Activated CD4-positive, alpha-beta memory T cell treated with anti-CD3 and anti-CD28 coated beads for 36 hours (primary cell): ENCODE measurements around the gene RCAN3. TPM values are rescaled to one million over a fixed set of nuclear protein-coding genes. Genes with fewer than 3 reads are reported as not detected.

Source experiments
- CTCF ChIA-PET: fragments of 350-600 bp; sonication (Branson Sonifier 250); formaldehyde crosslinking; loops from one replicate; lab custom pipeline; 2021; ENCODE audit warnings: antibody characterized with exemption, inconsistent platforms; lab: Charles Lee
- POLR2A ChIA-PET: fragments of 350-600 bp; sonication (Branson Sonifier 250); formaldehyde crosslinking; loops from one replicate; lab custom pipeline; 2021; ENCODE audit warnings: antibody characterized with exemption; lab: Charles Lee
- DNase-seq: peaks from one replicate; pipeline ENCODE4 v3.0.0-alpha.2; 2020
- H3K27ac Mint-ChIP-seq: one replicate; pipeline ENCODE4 v1.8.0; 2021; ENCODE audit warnings: mixed read lengths
- H3K27me3 Mint-ChIP-seq: one replicate; pipeline ENCODE4 v1.8.0; 2021; ENCODE audit warnings: mixed read lengths
- H3K36me3 Mint-ChIP-seq: one replicate; pipeline ENCODE4 v1.8.0; 2021; ENCODE audit warnings: mixed read lengths
- H3K4me1 Mint-ChIP-seq: one replicate; pipeline ENCODE4 v1.8.0; 2021; ENCODE audit warnings: low read depth, mixed read lengths
- H3K4me3 Mint-ChIP-seq: one replicate; pipeline ENCODE4 v1.8.0; 2021; ENCODE audit warnings: mild to moderate bottlenecking, mixed read lengths
- H3K9me3 Mint-ChIP-seq: one replicate; pipeline ENCODE4 v1.8.0; 2021; ENCODE audit warnings: mixed read lengths
- intact Hi-C: fragments of 100-400 bp; cut with micrococcal nuclease; formaldehyde crosslinking; loops from one replicate; pipeline ENCODE4 v1.15.1; 2023
- total RNA-seq, 2 experiments: library from RNA; stranded (reverse); gene quantifications; one replicate each; pipeline ENCODE4 v1.2.3, GENCODE V29; 2021

The RCAN3 gene
- total RNA-seq, 2 experiments from 2014 or later = 71.3 to 78.8 TPM

DNA sequence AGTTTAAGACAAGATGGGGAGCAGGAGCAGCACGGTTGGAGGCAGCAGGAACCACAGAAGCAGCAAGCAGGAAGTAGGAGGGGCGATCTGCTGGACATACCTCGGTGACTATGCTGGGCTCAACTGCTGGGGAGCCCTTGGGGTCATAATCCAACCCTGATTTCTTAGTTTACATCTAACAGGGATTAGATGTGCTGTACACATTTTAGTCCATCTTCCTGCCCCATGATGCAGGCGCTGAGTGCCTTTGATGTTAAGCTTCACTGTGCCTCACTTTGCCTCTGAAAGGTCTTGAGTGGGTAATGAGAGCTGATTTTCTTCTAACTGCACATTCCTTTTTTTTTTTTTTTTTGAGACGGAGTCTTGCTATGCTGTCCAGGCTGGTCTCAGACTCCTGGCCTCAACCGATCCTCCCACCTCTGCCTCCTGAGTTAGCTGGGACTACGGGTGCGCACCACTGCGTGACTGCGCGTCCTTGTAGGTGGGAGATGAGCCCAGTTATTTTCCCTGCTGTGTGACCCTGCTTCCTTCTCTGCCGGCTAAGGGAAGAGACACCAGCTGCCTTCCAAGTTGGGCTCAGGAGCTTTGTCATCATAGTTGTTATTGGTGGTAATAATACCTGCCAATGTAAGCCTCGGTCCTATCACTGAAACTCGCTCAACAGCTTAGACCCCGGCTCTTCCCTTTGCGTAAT lies 1.1 kb upstream of the RCAN3 start:
- Mint-ChIP-seq H3K27me3 (no peaks in the 10 kb centered on the region), H3K36me3 (peaks cover 14% of the 10 kb centered on the region), H3K9me3 (no peaks in the 10 kb centered on the region), H3K27ac (peak overlapping the region; percentile 88), H3K4me3 (peak overlapping the region; percentile 79), H3K4me1 (peaks cover 49% of the 10 kb centered on the region)
- CTCF ChIA-PET = interaction anchor here (1.0 to 7.2 kb wide), 12 partner anchors 13 to 303 kb away, joined by 3 to 62 read pairs (median 8); partner anchors contain the start of gene NIPAL3
- intact Hi-C loops = loop anchor here (1.0 to 10.0 kb wide), 7 partner anchors 13 to 141 kb away; partner anchors contain the start of genes NIPAL3 and SRRM1
- peak; percentile 73 for DNase-seq
- POLR2A ChIA-PET = interaction anchor here (0.6 to 4.4 kb wide), 15 partner anchors 9 to 903 kb away, joined by 3 to 42 read pairs (median 7); partner anchors contain the start of genes NIPAL3 and STPG1

GRCh38 chr1:24502065-24502708 lies 449 bp upstream of the RCAN3 start:
- Mint-ChIP-seq H3K4me3 (peak overlapping the region; percentile 79), H3K9me3 (no peaks in the 10 kb centered on the region), H3K4me1 (peaks cover 56% of the 10 kb centered on the region), H3K27me3 (no peaks in the 10 kb centered on the region), H3K36me3 (peaks cover 17% of the 10 kb centered on the region), H3K27ac (peak overlapping the region; percentile 88)
- intact Hi-C loops = loop anchor here (1.0 to 10.0 kb wide), 6 partner anchors 14 to 141 kb away; partner anchors contain the start of gene SRRM1
- POLR2A ChIA-PET = interaction anchor here (0.6 to 4.4 kb wide), 15 partner anchors 9 to 93 kb away, joined by 3 to 42 read pairs (median 7); partner anchors contain the start of genes NIPAL3 and STPG1
- peak; percentile 88 for DNase-seq
- CTCF ChIA-PET = interaction anchor here (0.7 to 7.2 kb wide), 13 partner anchors 13 to 304 kb away, joined by 3 to 62 read pairs (median 7); partner anchors contain the start of gene NIPAL3

- ChIA-PET CTCF (interaction anchor here (1.0 to 7.2 kb wide), 13 partner anchors 12 to 139 kb away, joined by 3 to 62 read pairs (median 8); partner anchors contain the start of genes NIPAL3 and STPG1), POLR2A (interaction anchor here (0.6 to 4.4 kb wide), 11 partner anchors 10 to 405 kb away, joined by 3 to 42 read pairs (median 12); partner anchors contain the start of gene NIPAL3)
- peak; percentile 46 for DNase-seq
- Mint-ChIP-seq H3K27ac (peak overlapping the region; percentile 99), H3K4me3 (peak overlapping the region; percentile 98), H3K27me3 (no peaks in the 10 kb centered on the region), H3K36me3 (peaks cover 19% of the 10 kb centered on the region), H3K4me1 (peaks cover 66% of the 10 kb centered on the region), H3K9me3 (no peaks in the 10 kb centered on the region)
- intact Hi-C loops = loop anchor here (2.0 to 10.0 kb wide), 2 partner anchors 82 to 140 kb away; partner anchors contain the start of gene SRRM1
These were observed 569 bp downstream of the RCAN3 start for GRCh38 chr1:24503059-24503751.

DNA sequence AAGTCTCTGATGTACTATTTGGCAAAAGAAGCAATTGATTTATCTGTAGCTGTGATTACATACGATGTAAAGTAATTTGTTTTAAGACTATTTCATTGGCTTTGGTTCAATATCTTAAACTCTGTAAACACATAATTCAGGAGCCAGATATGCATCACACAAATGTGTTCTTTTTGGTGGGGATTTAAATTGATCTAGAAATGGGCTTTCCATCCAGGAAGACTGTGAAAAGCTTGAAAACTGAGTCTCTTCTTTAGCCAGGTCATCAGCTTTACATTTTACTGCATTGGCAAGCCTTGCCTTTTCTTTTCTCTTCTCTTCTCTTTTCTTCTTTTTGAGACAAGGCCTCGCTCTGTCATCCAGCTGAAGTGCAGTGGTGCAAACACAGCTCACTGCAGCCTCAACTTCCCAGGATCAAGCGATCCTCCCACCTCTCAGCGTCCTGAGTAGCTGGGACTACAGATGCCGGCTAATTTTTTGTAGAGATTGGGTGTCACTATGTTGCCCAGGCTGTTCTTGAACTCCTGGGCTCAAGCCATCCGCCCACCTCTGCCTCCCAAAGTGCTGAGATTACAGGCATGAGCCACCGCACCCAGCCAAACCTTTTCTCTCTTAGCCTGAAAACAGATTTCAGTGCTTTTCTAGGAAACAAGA lies 1.4 kb downstream of the RCAN3 start:
- Mint-ChIP-seq H3K27me3 (no peaks in the 10 kb centered on the region), H3K36me3 (peaks cover 23% of the 10 kb centered on the region), H3K27ac (peak overlapping the region; percentile 99), H3K4me3 (peak overlapping the region; percentile 98), H3K9me3 (no peaks in the 10 kb centered on the region), H3K4me1 (peaks cover 66% of the 10 kb centered on the region)
- peak; percentile 60 for DNase-seq
- intact Hi-C loops = loop anchor here (2.0 to 10.0 kb wide), 2 partner anchors 81 to 139 kb away; partner anchors contain the start of gene SRRM1
- CTCF ChIA-PET = interaction anchor here (0.6 to 7.2 kb wide), 12 partner anchors 11 to 540 kb away, joined by 3 to 62 read pairs (median 5); partner anchors contain the start of genes NIPAL3 and STPG1
- POLR2A ChIA-PET = interaction anchor here (1.2 to 4.4 kb wide), 7 partner anchors 12 to 88 kb away, joined by 3 to 42 read pairs (median 19); partner anchors contain the start of gene NIPAL3

GRCh38 chr1:24504560-24504959 lies 1.9 kb downstream of the RCAN3 start:
- CTCF ChIA-PET = interaction anchor here (1.0 to 7.2 kb wide), 10 partner anchors 11 to 114 kb away, joined by 3 to 62 read pairs (median 5); partner anchors contain the start of genes NIPAL3 and STPG1
- DNase-seq = no peak
- H3K27me3 Mint-ChIP-seq = no peaks in the 10 kb centered on the region
- peaks cover 66% of the 10 kb centered on the region for H3K4me1 Mint-ChIP-seq
- H3K36me3 Mint-ChIP-seq = peaks cover 29% of the 10 kb centered on the region
- H3K27ac Mint-ChIP-seq = peak overlapping the region; percentile 99
- H3K4me3 Mint-ChIP-seq = peak overlapping the region; percentile 98
- POLR2A ChIA-PET = interaction anchor here (1.2 to 4.4 kb wide), 7 partner anchors 12 to 89 kb away, joined by 3 to 42 read pairs (median 6); partner anchors contain the start of gene NIPAL3
- H3K9me3 Mint-ChIP-seq = no peaks in the 10 kb centered on the region
- intact Hi-C loops = loop anchor here (10.0 kb wide), 1 partner anchor 80 kb away; no protein-coding TSS in a partner anchor

DNA sequence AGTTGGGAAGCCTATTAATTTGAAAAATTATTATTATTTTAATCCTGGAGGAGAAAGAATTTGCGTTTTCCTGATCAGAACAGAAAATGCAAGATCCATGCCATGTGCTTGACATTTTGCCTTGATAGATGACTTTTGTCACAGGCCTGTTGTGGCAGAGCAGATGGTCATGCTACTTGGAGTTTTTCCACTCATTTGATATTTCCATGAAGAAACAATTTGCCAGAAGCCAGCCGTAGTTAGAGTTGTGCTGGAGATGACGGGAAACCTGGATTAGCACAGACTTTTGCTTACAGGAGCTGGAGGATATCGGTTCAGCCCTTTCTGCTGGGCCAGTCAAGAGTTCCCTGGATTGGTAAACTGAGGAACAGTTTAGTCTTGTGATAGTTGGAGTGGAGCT lies 3.2 kb downstream of the RCAN3 start:
- Mint-ChIP-seq H3K36me3 (peaks cover 38% of the 10 kb centered on the region), H3K27ac (peak overlapping the region; percentile 90), H3K9me3 (no peaks in the 10 kb centered on the region), H3K27me3 (no peaks in the 10 kb centered on the region), H3K4me3 (peak overlapping the region; percentile 54), H3K4me1 (peaks cover 68% of the 10 kb centered on the region)
- CTCF ChIA-PET = interaction anchor here (0.7 to 7.2 kb wide), 9 partner anchors 13 to 115 kb away, joined by 3 to 62 read pairs (median 4); partner anchors contain the start of gene NIPAL3
- no peak for DNase-seq
- POLR2A ChIA-PET = interaction anchor here (1.1 to 2.3 kb wide), 5 partner anchors 21 to 90 kb away, joined by 3 to 6 read pairs (median 4); partner anchors contain the start of gene NIPAL3
- intact Hi-C loops = loop anchor here (10.0 kb wide), 1 partner anchor 79 kb away; no protein-coding TSS in a partner anchor

DNA sequence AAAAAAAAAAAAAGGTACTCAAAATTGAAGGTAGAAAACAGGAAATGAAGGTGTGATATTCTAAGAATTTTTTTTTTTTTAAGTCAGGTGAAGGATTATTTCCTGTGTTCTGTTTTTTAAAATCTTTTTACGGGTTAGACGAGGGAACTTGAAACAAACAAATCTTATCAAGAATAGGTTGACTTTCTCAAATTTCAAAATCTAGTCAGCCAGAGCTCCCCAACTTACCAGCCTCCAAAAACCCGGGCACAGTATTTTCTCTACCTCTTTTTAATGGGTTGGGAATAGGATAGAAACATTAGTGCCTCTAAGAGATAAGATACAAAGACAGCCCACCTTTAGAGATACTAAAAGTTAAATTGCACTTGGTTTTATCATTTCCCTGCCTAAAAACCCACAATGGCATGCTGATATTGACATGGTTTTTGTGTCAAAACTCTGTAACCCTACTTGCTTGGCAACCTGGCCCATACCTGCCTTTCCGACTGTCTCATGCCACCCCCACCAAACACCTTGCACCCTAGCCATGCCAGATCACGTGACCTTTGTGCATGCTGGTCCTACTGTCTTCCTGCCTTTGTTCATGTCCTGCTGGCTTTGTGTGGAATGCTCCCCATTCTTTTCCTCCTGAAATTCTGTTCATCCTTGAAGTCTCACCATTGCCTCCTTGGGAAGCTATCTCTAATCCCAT lies 4.2 kb downstream of the RCAN3 start:
- peak; percentile 28 for DNase-seq
- Mint-ChIP-seq H3K27ac (peak overlapping the region; percentile 90), H3K9me3 (no peaks in the 10 kb centered on the region), H3K4me3 (peak overlapping the region; percentile 57), H3K36me3 (peaks cover 44% of the 10 kb centered on the region), H3K27me3 (no peaks in the 10 kb centered on the region), H3K4me1 (peaks cover 67% of the 10 kb centered on the region)
- ChIA-PET POLR2A (interaction anchor here (0.6 to 2.3 kb wide), 3 partner anchors 18 to 91 kb away, joined by 3 to 6 read pairs (median 6); partner anchors contain the start of gene NIPAL3), CTCF (interaction anchor here (0.7 to 7.2 kb wide), 9 partner anchors 15 to 92 kb away, joined by 3 to 62 read pairs (median 4); partner anchors contain the start of gene NIPAL3)
- intact Hi-C loops = loop anchor here (10.0 kb wide), 1 partner anchor 78 kb away; no protein-coding TSS in a partner anchor

DNA sequence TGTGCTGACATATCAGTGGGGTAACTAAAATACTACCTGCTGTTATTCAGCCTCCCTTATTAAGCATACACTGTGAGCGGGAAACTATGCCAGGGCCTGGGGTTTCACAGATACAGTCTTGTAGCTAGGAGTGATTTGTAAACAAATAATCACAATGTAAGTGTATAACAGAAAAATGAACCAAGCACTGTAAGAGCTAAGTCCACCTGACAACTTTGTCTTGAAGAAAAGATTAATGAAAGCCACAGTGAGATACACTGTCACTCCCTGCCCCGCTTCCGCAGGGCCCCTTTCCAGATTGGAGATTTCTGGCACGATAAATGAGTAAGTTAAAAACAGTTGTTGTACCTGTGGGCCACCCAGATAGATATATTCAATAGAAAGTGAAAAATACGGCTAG lies 4.8 kb downstream of the RCAN3 start:
- peaks cover 45% of the 10 kb centered on the region for H3K36me3 Mint-ChIP-seq
- peak overlapping the region; percentile 90 for H3K27ac Mint-ChIP-seq
- intact Hi-C loops = loop anchor here (10.0 kb wide), 1 partner anchor 77 kb away; no protein-coding TSS in a partner anchor
- H3K27me3 Mint-ChIP-seq = no peaks in the 10 kb centered on the region
- ChIA-PET CTCF (interaction anchor here (0.7 to 3.1 kb wide), 7 partner anchors 14 to 92 kb away, joined by 3 to 9 read pairs (median 4); partner anchors contain the start of gene NIPAL3), POLR2A (interaction anchor here (0.6 to 1.8 kb wide), 3 partner anchors 17 to 26 kb away, joined by 3 to 6 read pairs (median 3); no protein-coding TSS in a partner anchor)
- peak; percentile 33 for DNase-seq
- H3K4me3 Mint-ChIP-seq = peak overlapping the region; percentile 57
- H3K9me3 Mint-ChIP-seq = no peaks in the 10 kb centered on the region
- H3K4me1 Mint-ChIP-seq = peaks cover 71% of the 10 kb centered on the region

DNA sequence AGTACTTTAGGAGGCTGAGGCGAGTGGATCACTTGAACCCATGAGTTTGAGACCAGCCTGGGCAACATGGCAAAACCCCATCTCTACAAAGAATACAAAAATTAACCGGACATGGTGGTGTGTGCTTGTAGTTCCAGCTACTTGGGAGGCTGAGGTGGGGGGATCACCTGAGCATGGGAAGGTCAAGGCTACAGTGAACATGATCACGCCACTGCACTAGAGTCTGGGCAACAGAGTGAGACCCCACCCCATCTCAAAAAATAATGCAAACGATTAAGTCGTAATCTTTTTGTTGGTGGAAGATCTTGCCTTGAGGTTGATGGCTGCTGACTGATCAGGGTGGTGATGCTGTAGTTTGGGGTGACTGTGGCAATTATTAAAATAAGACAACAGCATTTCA lies 6.3 kb downstream of the RCAN3 start:
- peaks cover 38% of the 10 kb centered on the region for H3K36me3 Mint-ChIP-seq
- intact Hi-C loops = loop anchor here (10.0 kb wide), 1 partner anchor 76 kb away; no protein-coding TSS in a partner anchor
- POLR2A ChIA-PET = no interaction called here

More for the DNA sequence above, 6.3 kb downstream of the RCAN3 start:
- H3K27ac Mint-ChIP-seq = peak overlapping the region; percentile 90
- H3K27me3 Mint-ChIP-seq = no peaks in the 10 kb centered on the region
- no peaks in the 10 kb centered on the region for H3K9me3 Mint-ChIP-seq
- peaks cover 82% of the 10 kb centered on the region for H3K4me1 Mint-ChIP-seq
- DNase-seq = no peak
- CTCF ChIA-PET = no interaction called here
- H3K4me3 Mint-ChIP-seq = no peak overlapping the region
